GM12865 (cell line): ENCODE data around the gene RGS17.

Experiments used
- DNase-seq: peaks from one replicate; pipeline ENCODE4 v3.0.0; 2010; ENCODE audit warnings: low read depth
- H3K4me3 ChIP-seq: 2 replicates; pipeline ENCODE4 v1.5.1; 2011; ENCODE audit warnings: mild to moderate bottlenecking, low read depth, low read length, control low read depth
- CTCF ChIP-seq: IDR thresholded peaks from 2 replicates; pipeline ENCODE4 v1.5.1; 2011; ENCODE audit warnings: low read length, control low read depth, low read depth, inconsistent platforms; ENCODE audit not compliant: insufficient read depth; ENCODE audit errors: missing control alignments

RGS17 gene

GRCh38 chr6:153104220-153104619, 26.9 kb downstream of the RGS17 start:
- no peak for TF ChIP-seq CTCF
- DNase-seq, result no peak
- no peak overlapping the region for H3K4me3 ChIP-seq

- no peak overlapping the region for H3K4me3 ChIP-seq
- no peak for DNase-seq
- no peak for TF ChIP-seq CTCF
Measured at GRCh38 chr6:153103319-153103655, 27.8 kb downstream of the RGS17 start.

- H3K4me3 ChIP-seq, result no peak overlapping the region
- TF ChIP-seq CTCF, result no peak
- DNase-seq, result no peak
Measured at GRCh38 chr6:153102605-153103318, 28.3 kb downstream of the RGS17 start.

GRCh38 chr6:153101461-153101860, 29.6 kb downstream of the RGS17 start:
- DNase-seq, result no peak
- H3K4me3 ChIP-seq, result no peak overlapping the region
- TF ChIP-seq CTCF, result no peak

- no peak overlapping the region for H3K4me3 ChIP-seq
Measured at GRCh38 chr6:153099636-153100035, 31.4 kb downstream of the RGS17 start.

GRCh38 chr6:153096792-153097191, 34.3 kb downstream of the RGS17 start:
- DNase-seq, result no peak
- no peak for TF ChIP-seq CTCF
- no peak overlapping the region for H3K4me3 ChIP-seq

More at GRCh38 chr6:153099636-153100035, 31.4 kb downstream of the RGS17 start:
- peak; percentile 21 for DNase-seq
- no peak for TF ChIP-seq CTCF

- no peak for TF ChIP-seq CTCF
- no peak for DNase-seq
- H3K4me3 ChIP-seq, result no peak overlapping the region
Measured at GRCh38 chr6:153096031-153096430, 35.1 kb downstream of the RGS17 start.
